Heart left ventricle (tissue), 13 donors: ENCODE results near the gene MED15.

Experiments used
- CTCF ChIP-seq, 12 donors: fragments of 200-600 bp; sonication (generic) in 4 of 12; IDR thresholded peaks; one replicate each; pipeline versions ENCODE4 v1.5.0 to v1.8.0; 2018 to 2022; ENCODE audit warnings: antibody characterized with exemption in 12 of 12, mild to moderate bottlenecking in 5 of 12
- POLR2A ChIP-seq, 2 donors: fragments of 450-650 bp; IDR thresholded peaks; one replicate each; pipeline ENCODE4 v1.6.1; 2017; ENCODE audit warnings: antibody characterized with exemption in 2 of 2, mild to moderate bottlenecking in 2 of 2, moderate library complexity in 2 of 2
- donor health status: ischemic (EF 13 %, LVEDD 7.1; RV severe dilation, severe dysfunction).
- donor health status: DM: no; HTN: yes; CAD: no.
- donor health status: DM: no; HTN: no; CAD: no.
- donor health status: ischemic (EF 25% LVEDD 6.9; RV normal size, moderate dysfunction).
- donor health status: ischemic (EF 25% LVEDD 5.7; RV mildly dilated, moderate dysfunction).
- donor health status: ischemic (EF 35%, LVEDD 5.7; RV mildly dilated, moderate dysfunction).
- donor health status: nonischemic (EF 11% LVEDD 7.7; RV severe dilation, severe dysfunction).
- donor health status: DM: yes; HTN: yes; CAD: no.
- donor health status: PGD.
- donor health status: ischemic (EF 29% LVEDD 5.4; RV normal size, mild dysfunction).
- donor health status: nonischemic (EF 23%, LVEDD 6.1; RV moderate dilation, normal function).

GRCh38 chr22:20610757-20611156 is 103.3 kb downstream of the MED15 start:
- TF ChIP-seq CTCF (IDR thresholded peaks at IDR 0.05) (no peak), POLR2A (IDR thresholded peaks at IDR 0.05) (no peak)
